Sigmoid colon (tissue), 4 donors: ENCODE results near the gene ADAMTSL1.

Source experiments
- EP300 ChIP-seq, 4 donors: sonication (generic); formaldehyde crosslinking; IDR thresholded peaks; one replicate each; pipeline ENCODE4 v1.6.1; 2017; ENCODE audit warnings: antibody characterized with exemption in 4 of 4
- POLR2A ChIP-seq, 2 donors: fragments of 450-650 bp; IDR thresholded peaks; one replicate each; pipeline ENCODE4 v1.6.1; 2016; ENCODE audit warnings: antibody characterized with exemption in 2 of 2, mild to moderate bottlenecking in 2 of 2, moderate library complexity in 2 of 2
- POLR2AphosphoS5 ChIP-seq, 4 donors: sonication (generic); formaldehyde crosslinking; IDR thresholded peaks; one replicate each; pipeline ENCODE4 v1.6.1; 2017; ENCODE audit warnings: antibody characterized with exemption in 4 of 4
- TF ChIP-seq, protein P1 (sequence below), 4 experiments: fragments of 450-650 bp in 3 of 4; fragments of 200-600 bp in 1 of 4; IDR thresholded peaks; one replicate each; pipeline ENCODE4 v1.5.1; 2016 to 2019; ENCODE audit warnings: antibody characterized with exemption in 4 of 4, mild to moderate bottlenecking in 3 of 4, moderate library complexity in 2 of 4

DNA sequence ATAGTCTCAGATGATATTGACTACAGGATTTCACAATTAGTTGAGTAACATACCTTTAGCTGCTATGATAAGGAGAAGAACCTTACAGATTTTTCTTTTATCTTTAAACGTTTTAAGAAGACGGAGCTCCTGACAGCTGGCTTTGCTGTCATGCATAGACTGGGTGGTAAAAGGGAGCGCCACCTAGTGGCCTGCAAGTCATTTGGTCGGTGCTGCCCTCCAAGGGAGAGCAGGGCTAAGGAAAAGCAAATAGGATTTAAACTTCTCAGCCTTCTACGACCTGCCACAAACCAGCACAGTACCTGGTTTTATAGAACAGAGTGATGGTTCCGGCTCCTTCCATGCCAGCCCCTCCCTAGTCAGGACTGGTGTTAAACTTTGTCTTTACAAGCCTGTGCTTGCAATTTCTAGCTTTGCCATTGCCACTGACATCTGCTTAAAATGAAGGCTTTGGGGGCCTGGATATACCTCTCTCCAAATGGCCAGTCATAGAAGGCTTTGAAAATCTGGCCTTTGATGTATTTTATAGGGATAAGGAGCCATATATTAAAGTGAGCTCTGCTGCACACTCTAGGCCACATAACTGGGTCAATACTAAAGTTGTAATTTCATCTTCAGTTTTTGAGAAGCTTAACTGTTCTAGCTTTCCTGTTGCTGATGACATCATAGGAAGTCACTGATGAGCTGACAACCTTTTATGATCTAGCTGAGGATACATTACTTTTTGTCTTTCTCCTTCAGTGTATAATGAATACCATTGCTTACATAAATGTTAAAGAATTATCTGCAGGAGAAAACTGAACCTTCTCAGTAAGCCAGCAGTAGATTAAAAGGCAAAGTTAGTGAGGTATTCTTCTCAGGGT is 31.1 kb upstream of the ADAMTSL1 start:
- TF ChIP-seq POLR2A (IDR thresholded peaks at IDR 0.05) (no peak), EP300 (IDR thresholded peaks at IDR 0.05) (no peak), POLR2AphosphoS5 (IDR thresholded peaks at IDR 0.05) (no peak)
- TF ChIP-seq, protein P1, sequence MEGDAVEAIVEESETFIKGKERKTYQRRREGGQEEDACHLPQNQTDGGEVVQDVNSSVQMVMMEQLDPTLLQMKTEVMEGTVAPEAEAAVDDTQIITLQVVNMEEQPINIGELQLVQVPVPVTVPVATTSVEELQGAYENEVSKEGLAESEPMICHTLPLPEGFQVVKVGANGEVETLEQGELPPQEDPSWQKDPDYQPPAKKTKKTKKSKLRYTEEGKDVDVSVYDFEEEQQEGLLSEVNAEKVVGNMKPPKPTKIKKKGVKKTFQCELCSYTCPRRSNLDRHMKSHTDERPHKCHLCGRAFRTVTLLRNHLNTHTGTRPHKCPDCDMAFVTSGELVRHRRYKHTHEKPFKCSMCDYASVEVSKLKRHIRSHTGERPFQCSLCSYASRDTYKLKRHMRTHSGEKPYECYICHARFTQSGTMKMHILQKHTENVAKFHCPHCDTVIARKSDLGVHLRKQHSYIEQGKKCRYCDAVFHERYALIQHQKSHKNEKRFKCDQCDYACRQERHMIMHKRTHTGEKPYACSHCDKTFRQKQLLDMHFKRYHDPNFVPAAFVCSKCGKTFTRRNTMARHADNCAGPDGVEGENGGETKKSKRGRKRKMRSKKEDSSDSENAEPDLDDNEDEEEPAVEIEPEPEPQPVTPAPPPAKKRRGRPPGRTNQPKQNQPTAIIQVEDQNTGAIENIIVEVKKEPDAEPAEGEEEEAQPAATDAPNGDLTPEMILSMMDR (IDR thresholded peaks at IDR 0.05) = peak; percentile 33 to 91 (median 78)
